Ovary (tissue), 3 donors: ENCODE results near the gene POLR3GL.

Source experiments
- POLR2A ChIP-seq: fragments of 450-650 bp; IDR thresholded peaks from one replicate; pipeline ENCODE4 v1.6.1; 2017; ENCODE audit warnings: antibody characterized with exemption, mild to moderate bottlenecking, moderate library complexity
- TF ChIP-seq, protein P1 (sequence below), 3 donors: fragments of 450-650 bp in 2 of 3; fragments of 200-600 bp in 1 of 3; IDR thresholded peaks; one replicate each; pipeline versions ENCODE4 v1.5.1 to v1.8.0; 2016 to 2022; ENCODE audit warnings: antibody characterized with exemption in 3 of 3, mild to moderate bottlenecking in 1 of 3
- donor health status: DM: no; HTN: no; CAD: no.

DNA sequence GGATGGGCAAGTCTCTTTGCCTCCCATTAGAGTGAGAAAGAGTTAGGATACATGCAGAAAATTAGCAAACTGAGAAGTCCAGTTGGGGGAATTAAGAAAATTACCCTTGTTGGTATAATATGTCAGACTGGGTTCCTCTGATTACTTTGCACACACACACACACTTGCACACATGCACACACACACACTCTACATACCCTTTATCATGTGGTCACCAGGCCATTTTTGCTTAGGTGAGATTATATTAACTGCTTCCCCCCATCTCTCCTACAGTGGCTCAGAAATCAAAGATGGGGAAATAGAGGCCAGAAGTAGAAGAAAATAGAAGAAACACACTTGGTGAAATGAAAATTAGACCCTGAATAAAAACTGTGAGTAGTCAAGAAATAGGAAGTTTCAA, 5.8 kb upstream of the POLR3GL start:
- no peak for TF ChIP-seq POLR2A
- TF ChIP-seq, protein P1, sequence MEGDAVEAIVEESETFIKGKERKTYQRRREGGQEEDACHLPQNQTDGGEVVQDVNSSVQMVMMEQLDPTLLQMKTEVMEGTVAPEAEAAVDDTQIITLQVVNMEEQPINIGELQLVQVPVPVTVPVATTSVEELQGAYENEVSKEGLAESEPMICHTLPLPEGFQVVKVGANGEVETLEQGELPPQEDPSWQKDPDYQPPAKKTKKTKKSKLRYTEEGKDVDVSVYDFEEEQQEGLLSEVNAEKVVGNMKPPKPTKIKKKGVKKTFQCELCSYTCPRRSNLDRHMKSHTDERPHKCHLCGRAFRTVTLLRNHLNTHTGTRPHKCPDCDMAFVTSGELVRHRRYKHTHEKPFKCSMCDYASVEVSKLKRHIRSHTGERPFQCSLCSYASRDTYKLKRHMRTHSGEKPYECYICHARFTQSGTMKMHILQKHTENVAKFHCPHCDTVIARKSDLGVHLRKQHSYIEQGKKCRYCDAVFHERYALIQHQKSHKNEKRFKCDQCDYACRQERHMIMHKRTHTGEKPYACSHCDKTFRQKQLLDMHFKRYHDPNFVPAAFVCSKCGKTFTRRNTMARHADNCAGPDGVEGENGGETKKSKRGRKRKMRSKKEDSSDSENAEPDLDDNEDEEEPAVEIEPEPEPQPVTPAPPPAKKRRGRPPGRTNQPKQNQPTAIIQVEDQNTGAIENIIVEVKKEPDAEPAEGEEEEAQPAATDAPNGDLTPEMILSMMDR (IDR thresholded peaks at IDR 0.05) = no peak
